Measurements from ENCODE around the gene PAFAH1B2. TPM values are rescaled to one million over a fixed set of nuclear protein-coding genes. Genes with fewer than 3 reads are reported as not detected.

Gene PAFAH1B2
- total and polyA plus RNA-seq, 10 of the 15 experiments (the other 5 are each of a cell fraction or from before 2014, with no cell fraction given), result 17.6 to 64.8 (median 47.6) TPM

DNA sequence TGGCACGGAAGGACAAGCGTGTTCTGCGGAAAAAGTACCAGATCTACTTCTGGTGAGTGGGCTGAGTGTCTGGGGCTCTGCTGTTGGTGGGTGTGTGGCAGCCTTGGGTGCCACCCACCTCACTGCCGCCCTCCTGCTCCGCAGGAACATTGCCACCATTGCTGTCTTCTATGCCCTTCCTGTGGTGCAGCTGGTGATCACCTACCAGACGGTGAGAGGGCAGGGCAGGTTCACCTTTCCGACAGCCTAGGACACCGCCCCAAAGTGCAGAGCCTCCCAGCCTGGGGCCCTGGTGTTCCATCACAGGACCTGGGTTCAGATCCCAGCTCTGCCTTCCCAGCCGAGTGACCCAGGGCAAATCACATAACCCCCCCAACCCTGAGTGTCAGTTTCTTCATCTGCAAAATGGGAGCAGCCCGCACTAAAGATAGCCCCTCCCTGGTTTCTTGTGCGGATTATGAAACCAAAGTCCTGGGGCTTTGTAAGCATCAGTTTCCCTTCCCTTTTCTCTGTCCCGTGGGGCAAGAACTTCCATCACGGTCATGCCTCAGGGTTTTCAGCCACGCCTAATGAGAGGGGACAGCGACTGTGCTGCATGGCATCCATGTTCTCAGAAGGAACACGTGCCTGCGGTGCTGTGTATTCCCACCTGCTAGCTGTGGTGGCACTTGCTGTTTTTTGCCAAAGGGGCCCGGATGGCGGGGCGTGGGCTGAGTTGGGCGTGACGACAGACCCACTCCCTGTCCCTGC lies 45.3 kb downstream of the PAFAH1B2 start (continued):
- TF ChIP-seq, protein P1, sequence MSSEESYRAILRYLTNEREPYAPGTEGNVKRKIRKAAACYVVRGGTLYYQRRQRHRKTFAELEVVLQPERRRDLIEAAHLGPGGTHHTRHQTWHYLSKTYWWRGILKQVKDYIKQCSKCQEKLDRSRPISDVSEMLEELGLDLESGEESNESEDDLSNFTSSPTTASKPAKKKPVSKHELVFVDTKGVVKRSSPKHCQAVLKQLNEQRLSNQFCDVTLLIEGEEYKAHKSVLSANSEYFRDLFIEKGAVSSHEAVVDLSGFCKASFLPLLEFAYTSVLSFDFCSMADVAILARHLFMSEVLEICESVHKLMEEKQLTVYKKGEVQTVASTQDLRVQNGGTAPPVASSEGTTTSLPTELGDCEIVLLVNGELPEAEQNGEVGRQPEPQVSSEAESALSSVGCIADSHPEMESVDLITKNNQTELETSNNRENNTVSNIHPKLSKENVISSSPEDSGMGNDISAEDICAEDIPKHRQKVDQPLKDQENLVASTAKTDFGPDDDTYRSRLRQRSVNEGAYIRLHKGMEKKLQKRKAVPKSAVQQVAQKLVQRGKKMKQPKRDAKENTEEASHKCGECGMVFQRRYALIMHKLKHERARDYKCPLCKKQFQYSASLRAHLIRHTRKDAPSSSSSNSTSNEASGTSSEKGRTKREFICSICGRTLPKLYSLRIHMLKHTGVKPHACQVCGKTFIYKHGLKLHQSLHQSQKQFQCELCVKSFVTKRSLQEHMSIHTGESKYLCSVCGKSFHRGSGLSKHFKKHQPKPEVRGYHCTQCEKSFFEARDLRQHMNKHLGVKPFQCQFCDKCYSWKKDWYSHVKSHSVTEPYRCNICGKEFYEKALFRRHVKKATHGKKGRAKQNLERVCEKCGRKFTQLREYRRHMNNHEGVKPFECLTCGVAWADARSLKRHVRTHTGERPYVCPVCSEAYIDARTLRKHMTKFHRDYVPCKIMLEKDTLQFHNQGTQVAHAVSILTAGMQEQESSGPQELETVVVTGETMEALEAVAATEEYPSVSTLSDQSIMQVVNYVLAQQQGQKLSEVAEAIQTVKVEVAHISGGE (CRISPR knock-in tag; IDR thresholded peaks at IDR 0.05), result no peak
- TF ChIP-seq NFYA (IDR thresholded peaks at IDR 0.05; ENCODE audit: borderline replicate concordance, low read depth, low read length), result no peak

DNA sequence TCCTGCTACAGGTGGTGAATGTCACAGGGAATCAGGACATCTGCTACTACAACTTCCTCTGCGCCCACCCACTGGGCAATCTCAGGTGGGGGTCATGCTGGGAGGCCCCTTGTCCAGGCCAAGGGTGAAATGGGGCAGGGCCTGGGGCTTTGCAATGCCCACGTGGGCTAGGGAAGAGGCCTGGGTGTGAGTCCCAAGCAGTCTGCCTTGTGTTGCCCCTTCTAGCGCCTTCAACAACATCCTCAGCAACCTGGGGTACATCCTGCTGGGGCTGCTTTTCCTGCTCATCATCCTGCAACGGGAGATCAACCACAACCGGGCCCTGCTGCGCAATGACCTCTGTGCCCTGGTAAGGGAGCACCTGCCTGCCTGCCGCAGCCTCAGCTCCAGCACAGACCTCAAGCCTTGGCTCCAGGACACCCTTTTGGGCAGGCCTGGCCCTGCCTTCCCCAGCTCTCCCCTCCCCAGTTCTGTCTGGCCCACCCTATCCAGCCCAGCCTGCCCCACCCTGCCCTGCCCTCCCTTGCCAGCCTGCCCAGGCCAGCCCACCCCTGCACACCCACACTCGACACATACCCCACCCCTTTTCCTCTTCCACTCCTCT lies 46.0 kb downstream of the PAFAH1B2 start:
- no peak for DNase-seq (ENCODE audit: low read depth, low spot score)
- ChIA-PET RAD21 (ENCODE audit: unreplicated experiment) (interaction anchor here (0.7 to 2.1 kb wide), 3 partner anchors 10 to 41 kb away, joined by 3 to 6 read pairs (median 3); no protein-coding TSS in a partner anchor), POLR2A (interaction anchor here (3.3 kb wide), 1 partner anchor 11 kb away, joined by 14 read pairs; the partner anchor contains the start of gene SIDT2), CTCF (interaction anchor here (1.7 kb wide), 2 partner anchors 10 kb away, joined by 8 to 9 read pairs; no protein-coding TSS in a partner anchor), SMC1A (ENCODE audit: uncharacterized antibody, unreplicated experiment) (interaction anchor here (1.5 kb wide), 1 partner anchor 10 kb away, joined by 6 read pairs; no protein-coding TSS in a partner anchor)
- H3K9ac ChIP-seq (ENCODE audit: control insufficient read depth, insufficient read depth, low read length), result peak overlapping the region; percentile 48; the same call in 1 of the 2 replicates
- no peaks in the 10 kb centered on the region for H4K20me1 ChIP-seq (ENCODE audit: control insufficient read depth, insufficient read depth)
- peaks cover 3 to 8% of the 10 kb centered on the region in 2 experiments; a peak in 3 of 4 replicates for H3K36me3 ChIP-seq (ENCODE audit: control insufficient read depth in 2 of 2, insufficient read depth in 2 of 2, low read length in 1 of 2)
- peak; percentile 31; the same call in 1 of the 2 replicates for TF ChIP-seq IKZF1 (conservative IDR thresholded peaks at IDR 0.05)
- 0 out of 2 replicates have a peak, but pooled peaks have one; percentile 2 for TF ChIP-seq CREM (IDR thresholded peaks at IDR 0.05; ENCODE audit: low read depth)
- TF ChIP-seq NFYA (IDR thresholded peaks at IDR 0.05; ENCODE audit: borderline replicate concordance, low read depth, low read length), result no peak
- TF ChIP-seq DPF2 (IDR thresholded peaks at IDR 0.05), result peak; percentile 5; the same call in 1 of the 2 replicates
- TF ChIP-seq, protein P2, sequence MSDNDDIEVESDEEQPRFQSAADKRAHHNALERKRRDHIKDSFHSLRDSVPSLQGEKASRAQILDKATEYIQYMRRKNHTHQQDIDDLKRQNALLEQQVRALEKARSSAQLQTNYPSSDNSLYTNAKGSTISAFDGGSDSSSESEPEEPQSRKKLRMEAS (IDR thresholded peaks at IDR 0.05; ENCODE audit: low read depth, low read length), result no peak
- peak; percentile 20; the same call in 1 of the 2 replicates for TF ChIP-seq MXI1 (IDR thresholded peaks at IDR 0.05; ENCODE audit: low read depth, low read length)
- no peak for TF ChIP-seq POU2F2 (IDR thresholded peaks at IDR 0.05; ENCODE audit: borderline replicate concordance, low read depth, low read length)
- TF ChIP-seq SPI1 (IDR thresholded peaks at IDR 0.05; ENCODE audit: borderline replicate concordance, insufficient read depth, low read depth, low read length), result no peak
- no peak for TF ChIP-seq HCFC1 (IDR thresholded peaks at IDR 0.05; ENCODE audit: low read length)
- no peaks in the 10 kb centered on the region for H3K79me2 ChIP-seq (ENCODE audit: control insufficient read depth, insufficient read depth, low read length)
- 45% methylated on average over 7 of the region's 8 CpGs for WGBS (ENCODE audit: insufficient coverage, insufficient replicate concordance, low lambda C conversion rate, missing lambda C conversion rate)
- peak; percentile 12; the same call in 2 of the 3 replicates for ATAC-seq
- H3K4me3 ChIP-seq, result no peak overlapping the region; the same call in 1 of the 2 replicates
- in situ Hi-C loops (cut with MboI), result no loop called here
- peak overlapping the region; percentile 59; the same call in 1 of the 2 replicates for H2AFZ ChIP-seq (ENCODE audit: control insufficient read depth, low read depth, low read length)
- no TSS peak for BruUV-seq (replicated peaks)
- peak overlapping the region; percentile 89 for H3K27ac ChIP-seq (ENCODE audit: control insufficient read depth, insufficient read depth)
- peak overlapping the region; percentile 60 for H3K4me2 ChIP-seq (ENCODE audit: control insufficient read depth, insufficient read depth)
- no peaks in the 10 kb centered on the region for H3K9me3 ChIP-seq (replicated peaks; ENCODE audit: control insufficient read depth, insufficient read depth, low read length)
- H3K27me3 ChIP-seq (replicated peaks in 1 of 2; ENCODE audit: control insufficient read depth in 2 of 2, insufficient read depth in 2 of 2, low read length in 1 of 2), result no peaks in the 10 kb centered on the region
- intact Hi-C loops (cut with micrococcal nuclease; ENCODE audit: unreplicated experiment), result no loop called here
- H3K4me1 ChIP-seq (ENCODE audit: control insufficient read depth, insufficient read depth, low read length), result peaks cover 36% of the 10 kb centered on the region
- FAIRE-seq, result no peak
